ENCODE data around the gene PTPDC1.

PTPDC1 gene

DNA sequence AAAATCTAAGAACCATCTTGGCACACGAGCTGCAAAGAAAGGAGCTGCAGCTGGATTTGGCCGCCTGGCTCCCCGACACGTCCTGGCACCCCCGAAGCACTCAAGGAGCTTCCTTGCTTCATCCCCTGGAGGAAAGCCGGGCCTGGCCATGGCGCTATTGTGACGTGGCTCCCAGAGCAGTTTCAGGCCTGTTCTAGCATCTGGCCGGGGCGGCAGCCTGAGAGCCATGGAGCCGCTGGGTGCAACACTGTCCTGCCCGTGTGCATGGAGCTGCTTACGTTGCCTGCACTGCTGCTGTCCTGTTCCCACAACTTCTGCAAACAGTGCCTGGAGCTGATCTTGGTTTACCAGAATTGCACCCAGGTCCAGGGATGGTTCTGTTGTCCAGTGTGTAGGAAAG, 63.5 kb downstream of the PTPDC1 start:
- no peak for TF ChIP-seq HDGF (IDR thresholded peaks at IDR 0.05; ENCODE audit: borderline replicate concordance)
- no peak for TF ChIP-seq ELF4 (IDR thresholded peaks at IDR 0.05)
- TF ChIP-seq ARNT (IDR thresholded peaks at IDR 0.05): no peak
- no peak for TF ChIP-seq FOXK2 (IDR thresholded peaks at IDR 0.05)
- no peak for TF ChIP-seq FOXA1 (IDR thresholded peaks at IDR 0.05)
- TF ChIP-seq, protein P1, sequence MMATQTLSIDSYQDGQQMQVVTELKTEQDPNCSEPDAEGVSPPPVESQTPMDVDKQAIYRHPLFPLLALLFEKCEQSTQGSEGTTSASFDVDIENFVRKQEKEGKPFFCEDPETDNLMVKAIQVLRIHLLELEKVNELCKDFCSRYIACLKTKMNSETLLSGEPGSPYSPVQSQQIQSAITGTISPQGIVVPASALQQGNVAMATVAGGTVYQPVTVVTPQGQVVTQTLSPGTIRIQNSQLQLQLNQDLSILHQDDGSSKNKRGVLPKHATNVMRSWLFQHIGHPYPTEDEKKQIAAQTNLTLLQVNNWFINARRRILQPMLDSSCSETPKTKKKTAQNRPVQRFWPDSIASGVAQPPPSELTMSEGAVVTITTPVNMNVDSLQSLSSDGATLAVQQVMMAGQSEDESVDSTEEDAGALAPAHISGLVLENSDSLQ (IDR thresholded peaks at IDR 0.05): no peak
- TF ChIP-seq CTBP1 (IDR thresholded peaks at IDR 0.05; ENCODE audit: borderline replicate concordance): no peak
- TF ChIP-seq NFRKB (IDR thresholded peaks at IDR 0.05): no peak
- no peak for TF ChIP-seq BHLHE40 (IDR thresholded peaks at IDR 0.05; ENCODE audit: borderline replicate concordance)
- no peak for TF ChIP-seq LEF1 (IDR thresholded peaks at IDR 0.05; ENCODE audit: borderline replicate concordance)
- TF ChIP-seq FOXM1 (IDR thresholded peaks at IDR 0.05; ENCODE audit: borderline replicate concordance): no peak
- no peak for TF ChIP-seq TARDBP (IDR thresholded peaks at IDR 0.05)
- TF ChIP-seq SUZ12 (IDR thresholded peaks at IDR 0.05): no peak
- TF ChIP-seq L3MBTL2 (conservative IDR thresholded peaks at IDR 0.05): no peak
- TF ChIP-seq SP1 (IDR thresholded peaks at IDR 0.05): no peak
- TF ChIP-seq ZNF384 (IDR thresholded peaks at IDR 0.05): no peak
- ChIA-PET CTCF (interaction anchor here (1.7 kb wide), 1 partner anchor 9 kb away, joined by 3 read pairs; no protein-coding TSS in a partner anchor), POLR2A (no interaction called here)
- no peak for DNase-seq (ENCODE audit: extremely low spot score)

- TF ChIP-seq FOXA1 (IDR thresholded peaks at IDR 0.05) (no peak), SP1 (IDR thresholded peaks at IDR 0.05) (no peak), ZNF384 (IDR thresholded peaks at IDR 0.05) (no peak), CTBP1 (IDR thresholded peaks at IDR 0.05; ENCODE audit: borderline replicate concordance) (no peak), BHLHE40 (IDR thresholded peaks at IDR 0.05; ENCODE audit: borderline replicate concordance) (no peak), HDGF (IDR thresholded peaks at IDR 0.05; ENCODE audit: borderline replicate concordance) (no peak), ELF4 (IDR thresholded peaks at IDR 0.05) (no peak), LEF1 (IDR thresholded peaks at IDR 0.05; ENCODE audit: borderline replicate concordance) (no peak)
- TF ChIP-seq, protein P1 (IDR thresholded peaks at IDR 0.05): no peak
- ChIA-PET CTCF (interaction anchor here (1.7 kb wide), 1 partner anchor 8 kb away, joined by 3 read pairs; no protein-coding TSS in a partner anchor), POLR2A (interaction anchor here (1.2 kb wide), 1 partner anchor 18 kb away, joined by 3 read pairs; no protein-coding TSS in a partner anchor)
- no peak for DNase-seq (ENCODE audit: extremely low spot score)
Measured at GRCh38 chr9:94148419-94148818, 64.2 kb downstream of the PTPDC1 start.

DNA sequence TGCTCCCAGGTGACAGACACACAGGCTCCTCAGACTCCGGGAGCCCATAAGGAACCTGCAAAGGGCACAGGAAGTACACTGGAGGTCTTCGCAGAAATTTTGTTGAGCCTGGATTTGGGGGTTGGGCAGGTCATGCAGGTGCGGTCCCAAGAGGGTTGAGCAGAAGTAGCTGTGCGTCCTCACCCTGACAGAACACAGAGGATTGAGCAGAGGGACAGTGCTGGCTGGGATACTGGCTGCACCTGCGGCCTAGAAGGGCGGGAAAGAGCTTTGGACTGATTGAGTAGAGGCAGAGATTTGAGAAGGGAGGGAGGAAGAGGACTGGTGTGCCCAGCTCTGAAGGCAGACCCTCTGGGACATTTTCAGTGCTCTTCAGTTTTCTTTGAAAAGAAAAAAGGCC, 65.4 kb downstream of the PTPDC1 start:
- CTCF ChIA-PET: no interaction called here
- POLR2A ChIA-PET: interaction anchor here (1.2 kb wide), 1 partner anchor 17 kb away, joined by 3 read pairs; no protein-coding TSS in a partner anchor

DNA sequence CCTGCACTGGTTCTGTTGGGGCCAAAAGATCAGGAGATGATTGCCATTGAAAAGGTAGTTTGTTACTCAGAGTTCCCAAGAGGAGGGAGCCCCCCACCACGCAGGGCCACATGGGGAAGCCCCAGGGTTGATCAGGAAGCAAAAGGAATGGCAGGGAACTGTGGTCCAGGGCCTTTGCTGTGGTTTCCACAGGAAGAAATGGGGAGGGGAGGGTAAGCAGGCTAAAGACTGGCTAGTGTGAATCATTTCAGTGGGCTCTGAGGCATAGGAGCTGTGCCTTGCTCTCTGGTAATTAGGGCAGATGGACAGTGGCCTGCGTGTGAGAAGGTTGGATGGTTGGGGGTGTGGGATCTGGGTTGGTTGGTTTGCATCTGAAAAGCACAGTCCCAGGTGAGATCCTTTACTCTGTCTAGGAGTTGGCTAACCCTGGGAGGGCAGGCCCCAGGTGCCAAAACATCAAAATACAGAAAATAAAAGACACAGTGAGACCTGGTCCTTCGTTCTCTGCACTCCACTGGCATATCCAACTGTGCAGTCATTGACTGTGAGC, 66.1 kb downstream of the PTPDC1 start:
- no peak for DNase-seq (ENCODE audit: extremely low spot score)
- TF ChIP-seq LEF1 (IDR thresholded peaks at IDR 0.05; ENCODE audit: borderline replicate concordance) (no peak), NFRKB (IDR thresholded peaks at IDR 0.05) (no peak), SP1 (IDR thresholded peaks at IDR 0.05) (no peak), HDGF (IDR thresholded peaks at IDR 0.05; ENCODE audit: borderline replicate concordance) (no peak), ZNF384 (IDR thresholded peaks at IDR 0.05) (no peak), ELF4 (IDR thresholded peaks at IDR 0.05) (no peak), FOXK2 (IDR thresholded peaks at IDR 0.05) (no peak), ARNT (IDR thresholded peaks at IDR 0.05) (no peak), BHLHE40 (IDR thresholded peaks at IDR 0.05; ENCODE audit: borderline replicate concordance) (no peak), CTBP1 (IDR thresholded peaks at IDR 0.05; ENCODE audit: borderline replicate concordance) (no peak), FOXM1 (IDR thresholded peaks at IDR 0.05; ENCODE audit: borderline replicate concordance) (no peak), TARDBP (IDR thresholded peaks at IDR 0.05) (no peak), FOXA1 (IDR thresholded peaks at IDR 0.05) (no peak), SUZ12 (IDR thresholded peaks at IDR 0.05) (no peak), L3MBTL2 (conservative IDR thresholded peaks at IDR 0.05) (no peak)
- TF ChIP-seq, protein P1 (IDR thresholded peaks at IDR 0.05): no peak
- CTCF ChIA-PET: no interaction called here
- POLR2A ChIA-PET: no interaction called here

More for the DNA sequence above, 65.4 kb downstream of the PTPDC1 start:
- no peak for DNase-seq (ENCODE audit: extremely low spot score)
- no peak for TF ChIP-seq FOXK2 (IDR thresholded peaks at IDR 0.05)
- TF ChIP-seq SUZ12 (IDR thresholded peaks at IDR 0.05): no peak

DNA sequence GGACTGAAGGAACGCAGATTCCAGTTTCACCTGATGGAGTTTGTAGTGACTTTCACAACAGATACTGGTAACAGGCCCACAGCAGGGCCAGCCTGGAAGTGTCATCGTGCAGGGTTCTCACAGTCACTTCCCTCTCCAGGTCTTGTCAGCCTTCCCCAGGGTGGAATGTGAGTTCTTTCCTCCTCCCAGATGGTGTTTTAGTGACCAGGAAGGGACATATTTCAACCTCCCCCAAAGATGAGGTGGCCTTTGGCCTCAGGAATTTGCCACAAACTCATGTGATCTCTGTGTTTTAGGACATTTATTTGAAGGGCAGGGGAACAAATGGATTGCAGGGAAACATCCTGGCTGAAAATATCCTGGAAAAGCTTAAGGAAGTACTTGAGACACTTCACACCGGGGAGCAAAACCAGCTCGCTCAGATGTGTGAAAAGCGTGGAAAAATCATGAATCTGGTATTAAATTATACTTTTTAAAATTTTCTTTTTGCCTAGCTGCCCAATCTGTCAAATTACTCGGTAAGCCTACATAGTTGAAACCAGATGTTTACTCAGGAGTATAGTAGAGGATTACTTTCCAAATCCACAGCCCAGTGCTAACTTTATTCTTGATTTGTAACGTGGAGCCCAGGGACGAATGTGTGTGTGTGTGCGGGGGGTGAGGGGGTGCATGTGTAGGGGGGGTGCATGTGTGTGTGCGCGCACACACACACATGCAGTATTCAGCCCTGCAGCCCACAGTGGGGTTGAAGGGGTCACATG, 66.8 kb downstream of the PTPDC1 start:
- ChIA-PET CTCF (no interaction called here), POLR2A (no interaction called here)
- no peak for DNase-seq (ENCODE audit: extremely low spot score)
- TF ChIP-seq LEF1 (IDR thresholded peaks at IDR 0.05; ENCODE audit: borderline replicate concordance) (no peak), BHLHE40 (IDR thresholded peaks at IDR 0.05; ENCODE audit: borderline replicate concordance) (no peak), NFRKB (IDR thresholded peaks at IDR 0.05) (no peak), SP1 (IDR thresholded peaks at IDR 0.05) (no peak), FOXM1 (IDR thresholded peaks at IDR 0.05; ENCODE audit: borderline replicate concordance) (no peak), FOXA1 (IDR thresholded peaks at IDR 0.05) (no peak)

GRCh38 chr9:94153905-94154304, 69.6 kb downstream of the PTPDC1 start:
- POLR2A ChIA-PET: no interaction called here
- CTCF ChIA-PET: no interaction called here
- DNase-seq (ENCODE audit: extremely low spot score): no peak
- TF ChIP-seq FOXK2 (IDR thresholded peaks at IDR 0.05) (no peak), L3MBTL2 (conservative IDR thresholded peaks at IDR 0.05) (no peak), CTBP1 (IDR thresholded peaks at IDR 0.05; ENCODE audit: borderline replicate concordance) (no peak), FOXA1 (IDR thresholded peaks at IDR 0.05) (no peak), SP1 (IDR thresholded peaks at IDR 0.05) (no peak), ZNF384 (IDR thresholded peaks at IDR 0.05) (no peak), LEF1 (IDR thresholded peaks at IDR 0.05; ENCODE audit: borderline replicate concordance) (no peak), SUZ12 (IDR thresholded peaks at IDR 0.05) (no peak), FOXM1 (IDR thresholded peaks at IDR 0.05; ENCODE audit: borderline replicate concordance) (no peak), ARNT (IDR thresholded peaks at IDR 0.05) (no peak), TARDBP (IDR thresholded peaks at IDR 0.05) (no peak), BHLHE40 (IDR thresholded peaks at IDR 0.05; ENCODE audit: borderline replicate concordance) (no peak), ELF4 (IDR thresholded peaks at IDR 0.05) (no peak), HDGF (IDR thresholded peaks at IDR 0.05; ENCODE audit: borderline replicate concordance) (no peak), NFRKB (IDR thresholded peaks at IDR 0.05) (no peak)
- TF ChIP-seq, protein P1 (IDR thresholded peaks at IDR 0.05): no peak

All from HEK293T (cell line).